ENCODE data around the gene BPTF.
"Not testable (repeated sequence)": the region's sequence is repeated elsewhere in the genome, so short reads cannot be mapped to it uniquely, and the experiment has no call there.

The BPTF gene

DNA sequence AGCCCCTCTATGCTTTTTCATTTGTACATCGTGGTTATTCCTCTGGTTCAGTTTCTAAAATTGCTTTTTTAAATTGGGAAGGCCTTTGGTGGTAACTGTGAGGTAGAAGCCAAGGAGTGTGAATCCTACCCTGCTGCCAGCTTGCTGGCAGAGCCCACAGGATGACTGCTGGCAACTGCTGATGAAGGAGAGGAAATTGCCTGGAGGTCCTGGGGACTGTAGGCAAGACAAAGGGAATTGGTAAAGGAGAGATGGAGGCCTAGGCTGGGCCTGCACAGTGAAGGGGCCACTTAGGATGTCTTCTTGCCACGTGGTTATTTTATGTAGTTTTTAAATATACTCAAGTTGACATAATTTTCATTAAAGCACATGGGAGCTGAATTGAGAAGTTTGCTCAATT lies 155.2 kb downstream of the BPTF start:
- DNase-seq, result no peak

DNA sequence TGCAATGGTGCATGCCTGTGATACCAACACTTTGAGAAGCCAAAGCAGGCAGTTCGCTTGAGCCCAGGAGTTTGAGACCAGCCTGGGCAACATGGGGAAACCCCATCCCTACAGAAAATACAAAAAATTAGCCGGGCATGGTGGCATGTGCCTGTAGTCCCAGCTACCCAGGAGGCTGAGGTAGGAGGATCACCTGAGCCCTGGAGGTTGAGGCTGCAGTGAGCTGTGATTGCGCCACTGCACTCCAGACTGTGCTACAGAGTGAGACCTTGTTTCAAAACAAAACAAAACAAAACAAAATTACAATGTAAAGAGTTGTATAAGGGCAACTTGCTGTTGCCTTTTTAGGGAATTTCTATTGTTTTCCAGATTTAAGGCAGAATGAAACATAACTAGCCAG lies 155.6 kb downstream of the BPTF start:
- DNase-seq, result not testable (repeated sequence)

- DNase-seq, result no peak
Observed at GRCh38 chr17:67982034-67982640, 156.8 kb downstream of the BPTF start.

GRCh38 chr17:67982686-67983382 lies 157.5 kb downstream of the BPTF start:
- no peak for DNase-seq

DNA sequence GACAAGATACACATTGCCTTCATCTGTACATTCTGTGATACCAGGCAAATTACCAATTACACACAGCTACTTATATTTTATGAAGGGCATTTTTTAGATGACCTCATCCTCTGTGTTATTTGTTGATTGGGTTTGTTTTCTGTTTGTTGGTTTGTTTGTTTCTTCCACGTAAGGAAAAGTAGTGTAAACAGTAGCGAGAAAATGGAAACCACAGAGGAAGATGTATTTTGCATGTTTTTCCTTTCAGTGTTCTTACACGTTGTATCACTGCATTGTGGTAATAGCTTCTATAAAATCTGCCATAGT lies 158.0 kb downstream of the BPTF start:
- no peak for DNase-seq

GRCh38 chr17:67990909-67991308 lies 165.6 kb downstream of the BPTF start:
- DNase-seq, result no peak

- DNase-seq, result no peak
Observed at GRCh38 chr17:67992548-67993152, 167.3 kb downstream of the BPTF start.

- peak; percentile 75 for DNase-seq
Observed at GRCh38 chr17:67993153-67993997, 168.1 kb downstream of the BPTF start.

GRCh38 chr17:67993998-67994361 lies 168.7 kb downstream of the BPTF start:
- DNase-seq, result no peak

- DNase-seq, result no peak
Observed at GRCh38 chr17:67994817-67995569, 169.7 kb downstream of the BPTF start.

GRCh38 chr17:67995570-67996263 lies 170.4 kb downstream of the BPTF start:
- DNase-seq, result no peak

GRCh38 chr17:67996301-67997171 lies 171.2 kb downstream of the BPTF start, which contains the start of gene C17orf58:
C17orf58 (minus strand) TSS chr17:67996469; CDS start chr17:67996198, 271 bp downstream.
- not testable (repeated sequence) for DNase-seq

GRCh38 chr17:67998466-67998865 lies 173.2 kb downstream of the BPTF start:
- DNase-seq, result no peak

GRCh38 chr17:67999291-67999911 lies 174.1 kb downstream of the BPTF start:
- no peak for DNase-seq

DNA sequence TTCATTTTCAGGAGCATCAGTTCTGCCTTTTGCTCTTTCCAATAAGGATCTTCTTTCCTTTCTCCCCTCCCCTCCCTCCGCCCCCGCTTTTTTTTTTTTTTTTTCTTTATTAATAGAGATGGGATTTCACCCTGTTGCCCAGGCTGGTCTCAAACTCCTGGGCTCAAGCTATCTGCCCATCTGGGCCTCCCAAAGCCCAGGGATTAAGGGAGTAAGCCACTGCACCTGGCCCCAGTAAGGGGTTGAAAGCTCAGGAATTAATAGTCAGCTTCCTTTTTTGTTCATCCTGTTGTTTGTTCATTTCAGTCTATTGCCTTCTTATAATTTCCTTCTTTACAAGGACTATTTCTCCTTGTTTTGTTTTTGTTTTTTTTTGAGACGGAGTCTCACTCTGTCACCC lies 178.9 kb downstream of the BPTF start:
- DNase-seq, result no peak

DNA sequence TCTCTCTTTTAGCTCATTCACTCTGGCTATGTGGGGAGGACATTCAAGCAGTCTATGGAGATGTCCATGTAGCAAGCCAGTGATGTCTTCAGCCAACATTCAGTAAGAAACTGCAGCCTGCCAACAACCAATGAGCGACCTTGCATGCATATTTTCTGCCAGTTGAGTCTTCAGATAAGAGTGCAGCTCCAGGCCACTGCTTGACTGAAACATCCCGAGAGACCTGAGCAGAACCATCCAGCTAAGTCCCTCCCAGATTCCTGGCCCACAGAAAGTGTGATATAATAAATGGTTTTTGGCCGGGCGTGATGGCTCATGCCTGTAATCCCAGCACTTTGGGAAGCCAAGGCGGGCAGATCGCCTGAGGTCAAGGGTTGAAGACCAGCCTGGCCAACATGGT lies 181.5 kb downstream of the BPTF start:
- no peak for DNase-seq

GRCh38 chr17:68011199-68011665 lies 185.9 kb downstream of the BPTF start:
- DNase-seq, result no peak

DNA sequence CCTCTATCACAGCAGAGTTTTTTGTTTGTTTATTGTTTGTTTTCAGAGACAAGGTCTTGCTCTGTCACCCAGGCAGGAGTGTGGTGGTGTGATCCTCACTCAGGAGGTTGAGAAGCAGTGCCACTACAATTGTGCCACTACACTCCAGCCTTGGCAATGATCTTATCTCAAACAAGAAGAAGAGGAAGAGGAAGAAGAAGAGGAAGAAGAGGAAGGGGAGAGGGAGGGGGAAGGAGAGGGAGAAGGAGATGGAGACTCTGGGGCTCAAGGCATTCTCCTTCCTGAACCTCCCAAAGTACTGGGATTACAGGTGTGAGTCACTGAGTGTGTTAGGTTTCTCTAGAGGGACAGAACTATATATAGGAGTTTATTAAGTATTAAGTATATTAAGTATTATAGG lies 188.1 kb downstream of the BPTF start:
- DNase-seq, result no peak

DNA sequence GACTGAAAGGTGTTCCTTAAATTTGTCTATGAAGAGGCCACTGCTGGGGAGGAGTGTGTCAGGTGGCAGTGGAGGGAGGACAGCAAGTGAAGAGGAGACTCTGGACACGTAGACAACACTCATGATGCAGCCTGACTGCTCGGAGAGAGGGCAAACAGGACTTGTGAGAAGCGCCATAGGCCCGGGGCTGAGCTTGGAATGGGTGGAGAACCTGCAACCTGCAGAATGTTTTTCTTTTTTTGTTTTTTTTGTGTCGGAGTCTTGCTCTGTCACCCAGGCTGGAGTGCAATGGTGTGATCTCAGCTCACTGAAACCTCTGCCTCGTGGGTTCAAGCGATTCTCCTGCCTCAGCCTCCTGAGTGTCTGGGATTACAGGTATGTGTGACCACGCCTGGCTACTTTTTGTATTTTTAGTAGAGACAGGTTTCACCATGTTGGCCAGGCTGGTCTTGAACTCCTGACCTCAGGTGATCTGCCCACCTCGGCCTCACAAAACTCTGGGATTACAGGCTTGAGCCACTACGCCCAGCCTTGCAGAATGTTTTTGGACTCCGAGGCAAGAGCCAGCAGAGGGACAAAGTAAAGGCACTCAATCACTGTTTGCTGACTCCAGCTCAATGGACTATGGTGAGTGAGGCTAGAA lies 189.9 kb downstream of the BPTF start:
- DNase-seq, result no peak

DNA sequence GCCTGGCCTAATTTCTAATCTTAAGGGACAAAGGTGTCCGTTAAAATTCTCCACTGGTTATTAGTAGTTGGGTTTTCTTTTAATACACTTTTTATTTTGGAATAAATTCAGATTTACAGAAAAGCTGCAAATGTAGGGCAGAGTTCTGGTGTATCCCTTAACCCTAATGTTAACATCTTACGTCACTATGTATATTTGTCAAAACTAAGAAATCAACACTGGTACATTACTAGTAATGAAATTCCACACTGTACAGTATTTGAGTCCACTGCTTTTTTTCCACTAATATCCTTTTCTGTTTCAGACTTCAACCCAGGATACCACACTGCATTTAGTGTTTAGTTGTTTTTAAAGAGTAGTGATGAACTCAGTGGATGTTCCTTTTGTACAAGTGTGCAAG lies 191.5 kb downstream of the BPTF start:
- no peak for DNase-seq
